Testis (tissue), 2 donors: ENCODE data around the gene HPCA.

Experiments
- CTCF ChIP-seq, 3 experiments: fragments of 450-650 bp in 2 of 3; fragments of 200-600 bp in 1 of 3; sonication (generic) in 1 of 3; IDR thresholded peaks; one replicate each; pipeline ENCODE4 v1.5.1; 2016 to 2019; ENCODE audit warnings: antibody characterized with exemption in 3 of 3, mild to moderate bottlenecking in 2 of 3, moderate library complexity in 1 of 3
- POLR2A ChIP-seq: fragments of 450-650 bp; IDR thresholded peaks from one replicate; pipeline ENCODE4 v1.6.1; 2017; ENCODE audit warnings: antibody characterized with exemption, mild to moderate bottlenecking, moderate library complexity

- TF ChIP-seq CTCF (IDR thresholded peaks at IDR 0.05), result no peak
- TF ChIP-seq POLR2A, result no peak
Observed at GRCh38 chr1:32891630-32892029, 5.3 kb downstream of the HPCA start.
